HG03469 (cell line): Measurements from ENCODE around the gene CST5.
"Not testable (repeated sequence)": the region's sequence is repeated elsewhere in the genome, so short reads cannot be mapped to it uniquely, and the experiment has no call there.

Experiments used
- ATAC-seq: cut with Tn5 transposase; IDR thresholded peaks from one replicate; pipeline ENCODE4 v1.9.1; 2021; ENCODE audit warnings: mild to moderate bottlenecking, moderate library complexity, moderate number of reproducible peaks; ENCODE audit not compliant: unreplicated experiment

Gene CST5, protein sequence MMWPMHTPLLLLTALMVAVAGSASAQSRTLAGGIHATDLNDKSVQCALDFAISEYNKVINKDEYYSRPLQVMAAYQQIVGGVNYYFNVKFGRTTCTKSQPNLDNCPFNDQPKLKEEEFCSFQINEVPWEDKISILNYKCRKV

GRCh38 chr20:23879328-23879798 lies at the start of gene CST5:
CST5 (minus strand) TSS chr20:23879748; CDS start chr20:23879676, 72 bp downstream.
- no peak for ATAC-seq

- no peak for ATAC-seq
Measured at GRCh38 chr20:23928788-23929187, 49.2 kb upstream of the CST5 start.

DNA sequence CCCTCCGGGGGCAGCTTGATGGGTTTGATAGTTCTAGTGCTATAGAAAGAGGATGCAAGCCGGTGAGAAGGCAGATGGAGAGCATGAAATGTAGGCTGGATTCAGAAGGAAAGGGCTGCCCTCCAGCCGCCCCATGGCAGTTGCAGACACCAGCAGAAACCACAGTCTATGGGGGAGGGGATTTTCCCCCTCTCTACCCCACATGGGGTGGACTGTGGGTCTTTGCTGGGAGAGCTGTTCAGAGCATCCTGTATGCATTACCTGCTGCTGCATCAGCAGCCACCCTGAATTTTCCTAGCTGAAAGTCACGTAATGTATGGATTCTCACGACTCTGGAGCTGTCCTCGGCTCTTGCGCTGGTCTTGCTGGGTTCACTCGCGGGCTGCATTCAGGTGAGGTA lies 48.8 kb upstream of the CST5 start:
- no peak for ATAC-seq

GRCh38 chr20:23926944-23927872 lies 47.7 kb upstream of the CST5 start:
- no peak for ATAC-seq

GRCh38 chr20:23926526-23926880 lies 47.0 kb upstream of the CST5 start:
- ATAC-seq: no peak

GRCh38 chr20:23925789-23926525 lies 46.4 kb upstream of the CST5 start:
- no peak for ATAC-seq

GRCh38 chr20:23924751-23925150 lies 45.2 kb upstream of the CST5 start:
- no peak for ATAC-seq

- ATAC-seq: no peak
Measured at GRCh38 chr20:23923891-23924435, 44.4 kb upstream of the CST5 start.

- ATAC-seq: no peak
Measured at GRCh38 chr20:23923311-23923710, 43.8 kb upstream of the CST5 start.

DNA sequence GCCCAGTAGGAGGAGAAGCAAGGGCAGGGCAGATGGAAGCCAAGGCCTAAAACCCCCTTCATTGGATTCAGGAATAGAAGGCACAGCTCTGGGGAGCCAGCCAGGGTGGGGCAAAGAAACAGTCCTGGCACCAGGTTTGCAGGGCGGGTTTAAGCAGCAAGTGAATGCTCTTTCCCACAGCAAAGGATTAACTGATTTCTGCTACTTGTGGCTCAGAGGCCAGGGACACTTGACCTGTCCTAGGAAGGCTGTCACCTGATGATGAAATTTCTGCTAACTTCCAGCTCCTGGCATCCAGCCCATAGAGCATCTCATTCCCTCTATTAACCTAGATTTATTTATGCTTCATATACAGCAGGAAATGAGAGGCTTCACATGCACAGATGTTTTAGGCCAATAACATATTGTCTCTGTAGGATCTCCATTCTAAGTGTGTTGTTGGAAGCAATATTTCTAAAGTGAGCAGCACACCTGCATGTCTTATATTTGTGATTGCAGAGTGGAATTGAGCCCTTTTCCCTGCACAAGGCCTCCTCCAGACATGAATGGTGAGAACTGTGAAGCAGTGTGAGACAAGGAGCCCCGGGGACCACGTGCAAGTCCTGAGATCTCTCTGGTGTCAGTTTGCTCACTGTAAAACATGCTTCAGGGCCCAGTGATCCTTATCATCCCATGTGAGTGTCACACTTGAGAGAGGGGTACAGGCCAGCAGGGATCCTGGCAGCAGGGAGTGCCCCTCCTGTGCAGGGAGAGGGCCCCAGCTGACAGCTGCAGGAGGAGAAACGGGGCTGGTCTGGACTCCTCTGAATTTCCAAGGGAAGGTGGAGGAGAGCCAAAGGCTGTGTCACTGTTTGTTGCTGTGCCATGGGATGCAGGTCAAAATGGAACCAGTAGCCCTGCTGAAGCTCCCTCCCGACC lies 41.1 kb upstream of the CST5 start:
- no peak for ATAC-seq

- ATAC-seq: no peak
Measured at GRCh38 chr20:23918896-23919295, 39.3 kb upstream of the CST5 start.

GRCh38 chr20:23918101-23918862 lies 38.7 kb upstream of the CST5 start:
- no peak for ATAC-seq

- ATAC-seq: no peak
Measured at GRCh38 chr20:23917024-23917725, 37.6 kb upstream of the CST5 start.

DNA sequence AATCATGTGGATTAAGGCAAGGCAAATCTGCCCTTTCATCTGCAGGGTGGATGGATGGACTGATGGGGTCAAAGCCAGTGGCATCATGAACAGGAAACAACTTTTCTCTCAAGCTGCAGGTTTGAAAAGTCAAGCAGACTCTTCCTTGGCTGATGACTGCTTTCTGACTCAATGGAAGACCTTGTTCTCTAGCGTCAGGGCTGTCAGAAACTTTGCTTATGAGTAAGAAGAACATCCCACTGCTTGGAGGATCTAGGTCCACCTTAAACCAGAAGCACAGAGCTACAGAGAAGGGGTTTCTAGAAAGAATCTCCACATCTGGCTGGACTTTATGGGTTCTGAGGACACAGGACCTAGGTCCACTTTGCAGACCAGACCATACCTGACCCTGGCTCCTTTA lies 36.3 kb upstream of the CST5 start:
- no peak for ATAC-seq

DNA sequence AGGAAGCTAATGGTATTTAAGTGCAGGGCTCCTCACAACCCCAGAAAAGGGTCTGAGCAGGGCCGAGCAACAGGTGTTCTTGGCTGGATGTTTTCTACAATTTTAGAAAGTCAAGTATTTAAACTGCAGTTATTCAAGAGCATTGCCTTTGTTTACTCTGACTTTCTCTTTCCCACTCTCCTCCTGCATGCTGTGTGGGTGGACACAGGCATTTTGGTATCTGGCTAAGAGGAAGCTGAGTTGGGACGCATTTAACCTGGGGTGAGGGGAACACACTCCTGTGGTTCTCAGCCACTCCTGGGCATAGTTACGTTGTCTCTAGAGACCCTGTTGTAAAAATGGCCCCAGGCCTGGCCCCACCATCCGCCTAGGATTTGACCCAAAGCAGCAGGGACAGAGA lies 34.9 kb upstream of the CST5 start:
- ATAC-seq: not testable (repeated sequence)

DNA sequence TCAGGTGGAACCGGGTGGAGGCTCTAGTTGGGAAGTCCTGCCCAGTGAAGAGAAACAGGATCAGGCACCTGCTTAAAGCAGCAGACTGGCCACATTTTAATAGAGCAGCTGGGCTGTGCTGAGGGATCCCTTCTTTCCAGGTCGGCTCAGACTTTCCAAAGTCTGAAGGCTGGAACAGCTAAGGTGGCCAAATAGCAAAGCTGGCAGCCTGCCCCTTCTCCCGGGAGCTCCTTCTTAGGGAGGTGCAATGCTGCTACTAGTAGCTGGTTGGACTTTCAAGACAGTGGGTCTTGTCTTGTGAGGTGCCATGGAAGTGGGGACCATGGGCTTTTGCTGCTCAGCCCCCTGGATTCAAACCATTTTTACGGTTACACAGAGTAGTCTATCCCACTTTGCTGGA lies 30.7 kb upstream of the CST5 start:
- no peak for ATAC-seq

- ATAC-seq: no peak
Measured at GRCh38 chr20:23909390-23909789, 29.8 kb upstream of the CST5 start.

DNA sequence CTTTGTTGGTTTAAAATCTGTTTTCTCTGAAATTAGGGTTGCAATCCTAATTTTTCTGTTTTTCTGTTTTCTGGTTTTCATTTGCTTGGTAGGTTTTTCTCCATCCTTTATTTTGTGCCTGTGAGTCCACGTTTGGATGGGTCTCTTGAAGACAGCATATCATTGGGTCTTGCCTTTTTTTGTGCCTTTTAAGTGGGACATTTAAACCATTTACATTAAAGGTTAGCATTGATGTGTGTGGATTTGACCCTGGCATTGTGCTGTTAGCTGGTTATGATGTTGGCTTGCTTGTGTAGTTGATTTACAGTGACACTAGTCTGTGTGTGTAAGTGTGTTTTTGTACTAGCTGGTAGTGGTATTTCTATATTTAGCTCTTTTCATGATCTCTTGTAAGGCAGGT lies 28.0 kb upstream of the CST5 start:
- ATAC-seq: no peak

- not testable (repeated sequence) for ATAC-seq
Measured at GRCh38 chr20:23902396-23902795, 22.8 kb upstream of the CST5 start.
